ENCODE measurements around the gene CAMTA1.

The CAMTA1 gene

DNA sequence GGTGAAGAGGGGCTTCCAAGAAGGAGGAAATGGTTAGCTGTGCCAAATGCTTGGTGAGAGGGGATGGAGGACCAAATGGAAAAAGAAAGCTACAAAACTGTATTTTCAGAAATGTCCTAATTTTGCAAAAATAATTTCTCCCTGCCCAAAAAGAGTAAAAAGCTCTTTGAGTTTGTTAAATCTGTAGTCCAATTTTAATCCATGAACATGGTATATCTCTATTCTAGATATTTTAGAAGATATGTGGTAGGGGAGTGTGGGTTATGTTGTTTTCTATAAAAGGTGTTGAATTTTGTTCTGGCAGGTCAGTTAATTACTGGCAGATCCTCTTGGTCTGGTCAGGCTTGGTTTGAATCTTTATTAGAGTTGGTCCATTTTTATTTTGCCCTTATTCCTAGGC lies 511.7 kb downstream of the CAMTA1 start:
- DNase-seq, result no peak

GRCh38 chr1:7298145-7298544 lies 512.9 kb downstream of the CAMTA1 start:
- no peak for DNase-seq

- peak; percentile 65 for DNase-seq
These were observed 513.5 kb downstream of the CAMTA1 start for GRCh38 chr1:7298749-7299151.

GRCh38 chr1:7299329-7299799 lies 514.1 kb downstream of the CAMTA1 start:
- peak; percentile 99 for DNase-seq

GRCh38 chr1:7299994-7300393 lies 514.7 kb downstream of the CAMTA1 start:
- DNase-seq, result peak; percentile 93

GRCh38 chr1:7300893-7301663 lies 515.8 kb downstream of the CAMTA1 start:
- DNase-seq, result peak; percentile 98

- peak; percentile 20 for DNase-seq
These were observed 516.4 kb downstream of the CAMTA1 start for GRCh38 chr1:7301664-7301981.

DNA sequence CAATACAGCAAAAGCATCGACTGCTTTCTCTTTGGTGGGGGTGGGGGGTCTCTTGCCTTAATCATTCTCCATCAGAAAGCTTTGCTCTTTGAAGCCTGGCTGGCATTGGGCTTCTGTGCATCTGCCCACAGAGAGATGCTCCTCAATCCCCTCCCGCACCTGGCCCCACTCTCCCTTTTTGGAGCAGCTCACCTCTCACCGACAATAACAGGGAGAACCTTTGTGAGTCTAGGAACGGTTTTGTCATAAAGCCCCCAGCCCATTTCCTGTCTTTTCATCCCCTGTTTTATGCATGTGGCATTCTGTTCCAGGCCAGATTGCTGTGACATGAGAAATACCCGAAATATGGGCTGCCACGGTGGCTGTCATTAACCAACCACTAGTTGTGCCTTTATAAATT lies 516.9 kb downstream of the CAMTA1 start:
- DNase-seq, result no peak

DNA sequence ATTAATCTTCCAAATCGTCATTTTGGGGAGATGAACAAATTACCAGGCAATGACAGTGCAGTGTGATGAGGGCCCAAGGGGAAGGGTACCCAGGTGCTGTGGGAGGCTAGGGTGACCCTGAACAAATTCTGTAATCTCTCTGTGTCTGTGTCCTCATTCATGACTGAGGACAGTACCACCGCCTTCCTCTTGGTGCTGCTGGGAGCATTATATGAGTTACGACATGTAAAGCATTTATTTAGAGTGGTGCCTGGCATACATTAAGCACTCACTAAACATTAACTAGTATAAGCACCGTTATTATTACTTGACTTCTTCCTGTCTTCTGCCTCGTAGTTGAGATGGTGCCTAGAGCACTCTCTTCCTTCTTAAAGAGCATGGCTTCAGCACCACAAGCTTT lies 517.6 kb downstream of the CAMTA1 start:
- DNase-seq, result no peak

GRCh38 chr1:7303554-7304317 lies 518.5 kb downstream of the CAMTA1 start:
- no peak for DNase-seq

GRCh38 chr1:7313081-7313546 lies 527.9 kb downstream of the CAMTA1 start:
- DNase-seq, result peak; percentile 22

DNA sequence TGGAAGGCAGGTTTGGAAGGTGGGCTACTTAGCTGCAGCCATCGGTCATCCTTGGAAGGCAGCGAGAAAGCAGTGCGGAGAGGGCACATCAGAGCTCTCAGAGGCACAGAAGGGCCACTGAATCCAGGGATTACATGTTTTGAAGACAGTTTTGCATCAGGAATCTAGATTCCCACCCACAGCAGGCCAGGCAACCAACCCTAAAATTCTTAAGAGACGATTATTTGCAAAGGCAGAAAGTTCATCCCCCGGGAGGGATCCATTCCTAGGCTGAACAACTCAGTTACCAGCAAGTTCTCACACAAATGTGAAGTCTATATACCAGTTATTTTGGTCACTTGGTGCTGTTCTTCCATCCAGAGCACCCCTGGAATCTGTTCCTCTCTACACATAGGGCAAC lies 528.6 kb downstream of the CAMTA1 start:
- DNase-seq, result peak; percentile 22

- no peak for DNase-seq
These were observed 530.1 kb downstream of the CAMTA1 start for GRCh38 chr1:7315316-7315715.

DNA sequence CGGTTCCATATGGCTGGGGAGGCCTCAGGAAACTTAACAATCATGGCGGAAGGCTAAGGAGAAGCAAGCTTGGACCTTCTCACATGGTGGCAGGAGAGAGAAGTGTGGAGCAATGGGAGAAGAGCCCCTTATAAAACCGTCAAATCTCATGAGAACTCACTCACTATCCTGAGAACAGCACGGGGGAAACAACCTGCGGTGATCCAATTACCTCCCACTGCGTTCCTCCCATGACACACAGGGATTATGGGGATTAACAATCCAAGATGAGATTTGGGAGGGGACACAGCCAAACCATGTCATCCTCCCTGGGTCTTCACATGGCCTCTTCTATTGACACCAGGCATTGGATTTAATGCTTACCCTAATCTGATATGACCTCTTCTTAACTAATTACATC lies 530.7 kb downstream of the CAMTA1 start:
- no peak for DNase-seq

DNA sequence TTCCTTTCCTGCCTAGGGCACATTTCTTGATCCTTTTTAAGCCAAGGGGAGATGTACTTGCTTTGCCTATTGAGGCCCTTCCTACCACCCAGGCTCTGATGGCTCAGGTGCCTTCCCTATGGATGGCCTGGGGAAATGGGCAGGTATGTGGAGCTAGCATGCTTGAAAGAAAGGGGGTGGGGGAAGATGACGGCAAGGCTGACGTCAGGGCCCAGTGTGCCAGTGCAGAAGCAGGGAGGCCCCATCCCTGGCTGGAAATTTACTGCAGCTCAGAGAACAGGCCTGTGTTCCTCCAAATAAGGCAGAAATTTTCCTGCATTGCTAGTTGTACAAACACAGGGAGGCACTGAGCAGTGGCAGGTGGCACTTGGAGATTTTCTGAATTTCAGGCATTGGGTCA lies 532.6 kb downstream of the CAMTA1 start:
- no peak for DNase-seq

- DNase-seq, result no peak
These were observed 533.9 kb downstream of the CAMTA1 start for GRCh38 chr1:7319196-7319595.

GRCh38 chr1:7320661-7321060 lies 535.4 kb downstream of the CAMTA1 start:
- no peak for DNase-seq

DNA sequence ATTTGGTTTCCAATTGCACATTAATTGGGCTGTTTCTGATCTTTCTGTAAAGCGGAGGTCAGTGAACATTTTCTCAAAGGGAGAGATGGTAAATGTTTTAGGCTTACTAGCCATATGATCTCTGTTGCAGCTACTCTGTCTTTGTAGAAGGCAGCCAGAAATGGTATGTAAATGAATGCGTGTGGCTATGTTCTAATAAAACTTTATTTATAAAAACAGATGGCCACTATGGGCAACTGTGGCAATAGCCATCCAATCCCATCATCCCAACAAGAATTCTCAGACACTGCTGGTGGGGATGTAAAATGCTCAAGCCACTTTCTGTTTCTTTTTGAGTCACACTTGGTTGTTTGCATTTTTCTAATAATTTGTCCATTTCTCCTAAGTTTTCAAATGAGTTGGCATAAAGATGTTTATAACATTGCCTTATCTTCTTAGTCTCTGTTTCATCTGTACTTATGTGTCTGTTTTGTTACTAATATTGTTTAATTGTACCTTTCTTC lies 537.1 kb downstream of the CAMTA1 start:
- DNase-seq, result no peak

- DNase-seq, result no peak
These were observed 537.7 kb downstream of the CAMTA1 start for GRCh38 chr1:7322912-7323311.

- DNase-seq, result no peak
These were observed 540.0 kb downstream of the CAMTA1 start for GRCh38 chr1:7325254-7325653.

DNA sequence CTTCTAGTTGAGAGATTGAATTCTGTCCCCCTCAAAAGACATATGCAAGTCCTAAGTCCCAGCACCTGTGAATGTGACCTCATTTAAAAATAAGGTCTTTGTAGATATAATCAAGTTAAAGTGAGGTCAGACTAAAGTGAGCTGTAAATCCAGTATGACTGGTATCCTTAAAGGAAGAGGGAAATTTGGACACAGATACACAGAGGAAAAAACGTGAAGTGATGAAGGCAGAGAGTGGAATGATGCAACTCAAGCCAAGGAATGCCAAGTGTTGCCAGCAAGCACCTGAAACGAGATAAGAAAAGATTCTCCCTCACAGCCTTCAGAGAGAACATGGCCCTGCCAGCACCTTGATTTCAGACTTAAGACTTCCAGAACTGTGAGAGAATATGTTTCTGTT lies 541.1 kb downstream of the CAMTA1 start:
- DNase-seq, result no peak

DNA sequence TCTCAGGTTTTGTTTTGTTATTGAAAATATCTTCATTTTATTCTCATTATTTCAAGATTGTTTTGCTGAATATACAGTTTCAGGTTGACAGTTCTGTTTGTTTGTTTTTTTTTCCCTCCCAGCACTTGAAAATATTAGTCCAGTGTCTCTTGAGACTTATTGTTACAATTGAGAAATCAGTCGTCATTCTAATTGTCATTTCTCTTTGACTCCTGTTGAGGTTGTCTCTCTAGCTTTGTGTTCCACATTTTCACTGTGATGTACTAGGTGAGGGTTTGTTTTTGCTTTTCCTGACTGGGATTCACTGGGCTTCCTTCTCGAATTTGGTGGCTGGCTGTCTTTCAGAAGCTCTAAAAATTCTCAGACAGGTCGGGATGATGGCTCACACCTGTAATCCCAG lies 542.6 kb downstream of the CAMTA1 start:
- DNase-seq, result no peak

- DNase-seq, result no peak
These were observed 544.8 kb downstream of the CAMTA1 start for GRCh38 chr1:7329868-7330615.
